GM18507 (cell line): ENCODE results near the gene TLR8.

Experiments used
- DNase-seq: peaks from one replicate; pipeline ENCODE4 v3.0.0; 2011; ENCODE audit warnings: low read depth; ENCODE audit not compliant: insufficient read length; ENCODE audit errors: extremely low spot score
- FAIRE-seq: peaks from 2 replicates; lab custom pipeline; 2011; peaks lifted over from hg19 to GRCh38; lab: Jason Lieb, UNC

Gene TLR8

GRCh38 chrX:12906046-12906761 is at the start of gene TLR8:
Gene TLR8 (plus strand): TSS chrX:12906620. CDS start chrX:12906707, 87 bp downstream.
- DNase-seq (no peak), FAIRE-seq (peak; percentile 12)

GRCh38 chrX:12865359-12865758 is 41.1 kb upstream of the TLR8 start:
- DNase-seq (no peak), FAIRE-seq (no peak)

GRCh38 chrX:12866451-12867377 is 39.7 kb upstream of the TLR8 start, which contains the start of gene TLR7:
Gene TLR7 (plus strand): TSS chrX:12867072. CDS start chrX:12867579, 507 bp downstream.
- peak; percentile 77 for FAIRE-seq
- no peak for DNase-seq

- FAIRE-seq, result no peak
- no peak for DNase-seq
These were observed 38.7 kb upstream of the TLR8 start for GRCh38 chrX:12867685-12868084.

GRCh38 chrX:12868747-12869146 is 37.7 kb upstream of the TLR8 start:
- DNase-seq, result no peak
- FAIRE-seq, result no peak

- no peak for DNase-seq
- FAIRE-seq, result peak; percentile 36
These were observed 35.2 kb upstream of the TLR8 start for GRCh38 chrX:12871257-12871656.

GRCh38 chrX:12872741-12873140 is 33.7 kb upstream of the TLR8 start:
- no peak for DNase-seq
- peak; percentile 5 for FAIRE-seq

- FAIRE-seq, result peak; percentile 78
These were observed 31.8 kb upstream of the TLR8 start for GRCh38 chrX:12874581-12874980.

GRCh38 chrX:12877386-12877785 is 29.0 kb upstream of the TLR8 start:
- DNase-seq, result no peak
- FAIRE-seq, result no peak

More at GRCh38 chrX:12874581-12874980, 31.8 kb upstream of the TLR8 start:
- DNase-seq, result no peak

GRCh38 chrX:12878536-12878935 is 27.9 kb upstream of the TLR8 start:
- FAIRE-seq (no peak), DNase-seq (no peak)

GRCh38 chrX:12881914-12882313 is 24.5 kb upstream of the TLR8 start:
- FAIRE-seq, result no peak
- no peak for DNase-seq

- FAIRE-seq, result no peak
- no peak for DNase-seq
These were observed 20.9 kb upstream of the TLR8 start for GRCh38 chrX:12885508-12885907.

GRCh38 chrX:12886545-12886944 is 19.9 kb upstream of the TLR8 start:
- FAIRE-seq, result no peak
- DNase-seq, result no peak

- no peak for DNase-seq
- no peak for FAIRE-seq
These were observed 19.3 kb upstream of the TLR8 start for GRCh38 chrX:12887141-12887540.

- FAIRE-seq, result peak; percentile 66
These were observed 18.7 kb upstream of the TLR8 start for GRCh38 chrX:12887767-12888166.

GRCh38 chrX:12890467-12890866 is 16.0 kb upstream of the TLR8 start:
- FAIRE-seq (peak; percentile 96), DNase-seq (no peak)

More at GRCh38 chrX:12887767-12888166, 18.7 kb upstream of the TLR8 start:
- no peak for DNase-seq

- FAIRE-seq, result peak; percentile 24
- DNase-seq, result no peak
These were observed 15.2 kb upstream of the TLR8 start for GRCh38 chrX:12891171-12891570.

GRCh38 chrX:12891915-12892506 is 14.4 kb upstream of the TLR8 start:
- FAIRE-seq (peak; percentile 88), DNase-seq (no peak)

- DNase-seq, result no peak
- no peak for FAIRE-seq
These were observed 13.7 kb upstream of the TLR8 start for GRCh38 chrX:12892716-12893115.
